Heart right ventricle (tissue), 12 donors: ENCODE data around the gene ROR2. TPM values are rescaled to one million over a fixed set of nuclear protein-coding genes. Genes with fewer than 3 reads are reported as not detected.

Experiments
- microRNA-seq, 2 donors: library from miRNA; unstranded; fragments of <30 nt; microRNA quantifications; one replicate each; pipeline ENCODE4 v1.2.0, GENCODE V29; 2021
- polyA plus RNA-seq, 2 donors: library from polyadenylated mRNA; stranded (reverse); fragments of 200-250 nt; gene quantifications; one replicate each; pipeline ENCODE4 v1.2.3, GENCODE V29; 2013
- total RNA-seq, 10 donors: library from RNA; stranded (reverse); fragmentation: NEBNext Ultra II Directional in 3 of 10; extraction: Animal tissue kit (Norgen Biotek cat#: 25700) in 3 of 10; gene quantifications; one replicate each; pipeline versions ENCODE4 v1.2.1 to v1.2.4, GENCODE V29; 2021 to 2023
- donor health status: ischemic (EF 13 %, LVEDD 7.1; RV severe dilation, severe dysfunction).
- donor health status: healthy with polysubstance abuse.
- donor health status: DM: no; HTN: yes; CAD: no.
- donor health status: DM: no; HTN: no; CAD: no.
- donor health status: ischemic (EF 25% LVEDD 6.9; RV normal size, moderate dysfunction).
- donor health status: ischemic (EF 25% LVEDD 5.7; RV mildly dilated, moderate dysfunction).
- donor health status: healthy.
- donor health status: nonischemic (EF 11% LVEDD 7.7; RV severe dilation, severe dysfunction).
- donor health status: DM: yes; HTN: yes; CAD: no.
- donor health status: PGD.
- donor health status: ischemic (EF 29% LVEDD 5.4; RV normal size, mild dysfunction).
- donor health status: nonischemic (EF 23%, LVEDD 6.1; RV moderate dilation, normal function).

ROR2 gene
- total and polyA plus RNA-seq, 12 donors = 0.11 to 1.4 (median 0.47) TPM

Small RNA genes within 50 kb of the gene (microRNA-seq; reads per million reads assigned to microRNA genes)
- gene MIR3910-1 (0 reads per million in 2 donors), gene MIR3910-2 (0 reads per million in 2 donors)

Other genes starting within 250 kb of the ROR2 start
- 10 to 100 TPM; 17.5 to 28.1 (median 23.0) TPM for gene SPTLC1, start 165.2 kb upstream of the ROR2 start, total RNA-seq
- 10 to 100 TPM; 17.1 to 25.5 TPM for gene SPTLC1, start 165.2 kb upstream of the ROR2 start, polyA plus RNA-seq